A549 (cell line): ENCODE measurements around the gene SORT1. TPM values are rescaled to one million over a fixed set of nuclear protein-coding genes. Genes with fewer than 3 reads are reported as not detected.

Experiments
- ATAC-seq, 2 experiments: fragments of 200-7000 bp in 1 of 2; fragments of >200 bp in 1 of 2; cut with Nextera tagmentation in 1 of 2; cut with Tn5 transposase in 1 of 2; 3 replicates each; pipeline versions ENCODE4 v1.8.0 to v1.9.1; 2018 to 2020; ENCODE audit warnings: mild to moderate bottlenecking in 1 of 2, moderate library complexity in 1 of 2
- CTCF ChIA-PET: fragments of 300-600 bp; sonication (Branson Sonifier 250); formaldehyde crosslinking; extraction: SDS; loops from one replicate; lab custom pipeline; 2021; ENCODE audit warnings: antibody characterized with exemption, inconsistent platforms; lab: Yijun Ruan, JAX
- POLR2A ChIA-PET: fragments of 350-600 bp; formaldehyde crosslinking; extraction: SDS; loops from one replicate; lab custom pipeline; 2021; ENCODE audit warnings: antibody characterized with exemption, inconsistent platforms; lab: Yijun Ruan, JAX
- DNase-seq, 2 experiments: peaks; one replicate each; pipeline versions ENCODE4 v3.0.0 to v3.0.0-alpha.2; 2011 to 2016; ENCODE audit warnings: low read depth in 1 of 2, low spot score in 1 of 2
- FAIRE-seq: peaks from 2 replicates; lab custom pipeline; 2011; peaks lifted over from hg19 to GRCh38; lab: Jason Lieb, UNC
- H3K27ac ChIP-seq, 2 experiments: fragments of >200 bp; sonication (Bioruptor Twin); formaldehyde crosslinking; 3 replicates each; pipeline ENCODE4 v1.5.1; 2016 to 2017
- H3K4me1 ChIP-seq: fragments of >200 bp; sonication (Bioruptor Twin); formaldehyde crosslinking; 3 replicates; pipeline ENCODE4 v1.6.1; 2016
- H3K4me2 ChIP-seq: fragments of >200 bp; sonication (Bioruptor Twin); formaldehyde crosslinking; 3 replicates; pipeline ENCODE4 v1.6.1; 2016
- H3K4me3 ChIP-seq: fragments of >200 bp; sonication (Bioruptor Twin); formaldehyde crosslinking; 3 replicates; pipeline ENCODE4 v1.5.1; 2016
- H3K9me3 ChIP-seq: fragments of >200 bp; sonication (Bioruptor Twin); formaldehyde crosslinking; 3 replicates; pipeline ENCODE4 v1.6.1; 2016
- BCL3 ChIP-seq: fragments of >200 bp; sonication (Bioruptor Twin); formaldehyde crosslinking; IDR thresholded peaks from 3 replicates; pipeline ENCODE4 v1.6.1; 2016
- CBX2 ChIP-seq: fragments of 200-600 bp; sonication (generic); IDR thresholded peaks from 2 replicates; pipeline ENCODE4 v1.6.1; 2016; ENCODE audit warnings: low read depth, mild to moderate bottlenecking, borderline replicate concordance
- CBX8 ChIP-seq: fragments of 200-600 bp; sonication (generic); IDR thresholded peaks from 2 replicates; pipeline ENCODE4 v1.6.1; 2016
- CEBPB ChIP-seq, 2 experiments: fragments of >200 bp in 1 of 2; sonication (Bioruptor Twin) in 1 of 2; formaldehyde crosslinking in 1 of 2; IDR thresholded peaks; 2 replicates each; pipeline ENCODE4 v1.6.1; 2012 to 2016
- E2F6 ChIP-seq: IDR thresholded peaks from 2 replicates; pipeline ENCODE4 v1.6.1; 2012; ENCODE audit warnings: low read depth, borderline replicate concordance
- EHF ChIP-seq: fragments of 250-450 bp; sonication (Bioruptor Pico); IDR thresholded peaks from 2 replicates; pipeline ENCODE4 v1.5.0; 2020; ENCODE audit warnings: mild to moderate bottlenecking
- EHMT2 ChIP-seq: fragments of 200-600 bp; sonication (generic); IDR thresholded peaks from 2 replicates; pipeline ENCODE4 v1.6.1; 2016; ENCODE audit warnings: antibody characterized with exemption, low read depth, mild to moderate bottlenecking, moderate library complexity
- FOXS1 ChIP-seq: fragments of 250-450 bp; sonication (Bioruptor Pico); IDR thresholded peaks from 2 replicates; pipeline ENCODE4 v1.5.0; 2020; ENCODE audit warnings: mild to moderate bottlenecking, moderate library complexity
- HDAC2 ChIP-seq: fragments of 200-600 bp; sonication (generic); IDR thresholded peaks from 2 replicates; pipeline ENCODE4 v1.6.1; 2016
- HOXB5 ChIP-seq: fragments of 250-450 bp; sonication (Bioruptor Pico); IDR thresholded peaks from 2 replicates; pipeline ENCODE4 v1.5.0; 2020; ENCODE audit warnings: mild to moderate bottlenecking, moderate library complexity
- JUN ChIP-seq, 2 experiments: fragments of >200 bp; sonication (Bioruptor Twin); formaldehyde crosslinking; IDR thresholded peaks; 2 replicates in 1 of 2; 3 replicates in 1 of 2; pipeline ENCODE4 v1.6.1; 2016 to 2017
- KDM5A ChIP-seq: fragments of 200-600 bp; sonication (generic); IDR thresholded peaks from 2 replicates; pipeline ENCODE4 v1.6.1; 2016; ENCODE audit warnings: antibody characterized with exemption, mild to moderate bottlenecking
- MAFK ChIP-seq: fragments of 450-650 bp; IDR thresholded peaks from 2 replicates; pipeline ENCODE4 v1.6.1; 2014; ENCODE audit not compliant: partially characterized antibody
- MAX ChIP-seq: IDR thresholded peaks from 2 replicates; pipeline ENCODE4 v1.6.1; 2012
- NFE2L2 ChIP-seq: fragments of 150-350 bp; conservative IDR thresholded peaks from 2 replicates; pipeline ENCODE4 v1.6.1; 2014; ENCODE audit warnings: low read length
- NPAS2 ChIP-seq: fragments of 250-450 bp; sonication (Bioruptor Pico); IDR thresholded peaks from 2 replicates; pipeline ENCODE4 v1.8.0; 2022; ENCODE audit warnings: mild to moderate bottlenecking, moderate library complexity, borderline replicate concordance
- PHF8 ChIP-seq: fragments of 200-600 bp; sonication (generic); IDR thresholded peaks from 2 replicates; pipeline ENCODE4 v1.6.1; 2016; ENCODE audit warnings: low read depth, mild to moderate bottlenecking, antibody characterized with exemption, moderate library complexity, borderline replicate concordance
- POLR2AphosphoS2 ChIP-seq: conservative IDR thresholded peaks from 2 replicates; pipeline ENCODE4 v1.6.1; 2012; ENCODE audit warnings: low read length, improper control_type of control experiment, inconsistent platforms
- RAD21 ChIP-seq, 2 experiments: fragments of >200 bp in 1 of 2; sonication (Bioruptor Twin) in 1 of 2; formaldehyde crosslinking in 1 of 2; IDR thresholded peaks in 1 of 2; conservative IDR thresholded peaks in 1 of 2; 2 replicates in 1 of 2; 3 replicates in 1 of 2; pipeline ENCODE4 v1.6.1; 2012 to 2018; ENCODE audit warnings: inconsistent platforms in 1 of 2
- RARB ChIP-seq: fragments of 250-450 bp; sonication (Bioruptor Pico); IDR thresholded peaks from 2 replicates; pipeline ENCODE4 v1.8.0; 2021; ENCODE audit warnings: mild to moderate bottlenecking, moderate library complexity
- RCOR1 ChIP-seq: fragments of 150-350 bp; IDR thresholded peaks from 2 replicates; pipeline ENCODE4 v1.6.1; 2014; ENCODE audit warnings: antibody characterized with exemption, low read length, low read depth
- RFX5 ChIP-seq: fragments of 450-650 bp; IDR thresholded peaks from 2 replicates; pipeline ENCODE4 v1.7.1; 2014; ENCODE audit warnings: antibody characterized with exemption, mild to moderate bottlenecking, moderate library complexity
- RNF2 ChIP-seq: fragments of 200-600 bp; sonication (generic); IDR thresholded peaks from 2 replicates; pipeline ENCODE4 v1.6.1; 2016; ENCODE audit warnings: low read depth, mild to moderate bottlenecking, antibody characterized with exemption, moderate library complexity, borderline replicate concordance
- SMC3 ChIP-seq: fragments of >200 bp; sonication (Bioruptor Twin); formaldehyde crosslinking; IDR thresholded peaks from 3 replicates; pipeline ENCODE4 v1.6.1; 2018; ENCODE audit warnings: inconsistent platforms
- SREBF2 ChIP-seq: fragments of 450-650 bp; IDR thresholded peaks from 2 replicates; pipeline ENCODE4 v1.6.1; 2014; ENCODE audit warnings: mild to moderate bottlenecking, moderate library complexity
- TFCP2L1 ChIP-seq: fragments of 250-450 bp; sonication (Bioruptor Pico); IDR thresholded peaks from 2 replicates; pipeline ENCODE4 v1.5.0; 2021; ENCODE audit warnings: mild to moderate bottlenecking
- TP53 ChIP-seq: fragments of 250-450 bp; sonication (Bioruptor Pico); IDR thresholded peaks from 2 replicates; pipeline ENCODE4 v1.5.0; 2021; ENCODE audit warnings: mild to moderate bottlenecking, moderate library complexity
- ZC3H11A ChIP-seq: fragments of 450-650 bp; IDR thresholded peaks from 2 replicates; pipeline ENCODE4 v1.6.1; 2014; ENCODE audit warnings: antibody characterized with exemption, mild to moderate bottlenecking
- ZFP36 ChIP-seq: fragments of 450-650 bp; IDR thresholded peaks from 2 replicates; pipeline ENCODE4 v1.6.1; 2014; ENCODE audit warnings: borderline replicate concordance; ENCODE audit not compliant: partially characterized antibody
- ZNF302 ChIP-seq: fragments of 250-450 bp; sonication (Bioruptor Pico); IDR thresholded peaks from 2 replicates; pipeline ENCODE4 v1.9.0; 2021; ENCODE audit warnings: inconsistent platforms, mild to moderate bottlenecking, moderate library complexity
- ZSCAN20 ChIP-seq: fragments of 250-450 bp; sonication (Bioruptor Pico); IDR thresholded peaks from 2 replicates; pipeline ENCODE4 v1.8.0; 2022; ENCODE audit warnings: mild to moderate bottlenecking, moderate library complexity
- whole genome bisulfite sequencing: methylation state at CpG from one replicate; pipeline ENCODE4 v1.1.6; 2017; ENCODE audit errors: missing lambda C conversion rate; 5-methylcytosine and 5-hydroxymethylcytosine counted together
- polyA plus RNA-seq, 4 experiments: library from polyadenylated mRNA; depleted of rRNA in 3 of 4; stranded (reverse); fragments of >200 nt; fragmentation: RNase III in 1 of 4; extraction: RNeasy Plus Mini Kit Qiagen cat#74134 plus additional on column Dnase treatment in 1 of 4; gene quantifications; 2 replicates in 3 of 4; 3 replicates in 1 of 4; pipeline ENCODE4 v1.2.3, GENCODE V29; 2011 to 2017
- TF ChIP-seq, protein P1 (sequence below): fragments of >200 bp; sonication (Bioruptor Twin); formaldehyde crosslinking; IDR thresholded peaks from 3 replicates; pipeline ENCODE4 v1.5.1; 2016
- TF ChIP-seq, protein P2 (sequence below): fragments of 150-350 bp; IDR thresholded peaks from 2 replicates; pipeline ENCODE4 v1.6.1; 2014; ENCODE audit warnings: low read depth, mild to moderate bottlenecking, low read length

Gene SORT1
- polyA plus RNA-seq, 2 of the 4 experiments (the other 2 are of a cell fraction): 6.0 to 14.7 TPM

GRCh38 chr1:109263597-109264378 is 133.9 kb downstream of the SORT1 start (continued):
- no peak for TF ChIP-seq EHMT2
- TF ChIP-seq SMC3: peak; percentile 96
- TF ChIP-seq MAFK: no peak
- TF ChIP-seq TFCP2L1 (CRISPR knock-in tag): no peak
- TF ChIP-seq RCOR1: no peak
- TF ChIP-seq ZC3H11A: no peak
- no peak for TF ChIP-seq TP53 (CRISPR knock-in tag)
- TF ChIP-seq BCL3: no peak
- peak; percentile 89 to 94 for TF ChIP-seq RAD21 (conservative IDR thresholded peaks at IDR 0.05 in 1 of 2, IDR thresholded peaks at IDR 0.05 in 1 of 2)
- no peak for TF ChIP-seq KDM5A
- TF ChIP-seq RFX5: no peak
- no peak for TF ChIP-seq POLR2AphosphoS2
- TF ChIP-seq, protein P1, sequence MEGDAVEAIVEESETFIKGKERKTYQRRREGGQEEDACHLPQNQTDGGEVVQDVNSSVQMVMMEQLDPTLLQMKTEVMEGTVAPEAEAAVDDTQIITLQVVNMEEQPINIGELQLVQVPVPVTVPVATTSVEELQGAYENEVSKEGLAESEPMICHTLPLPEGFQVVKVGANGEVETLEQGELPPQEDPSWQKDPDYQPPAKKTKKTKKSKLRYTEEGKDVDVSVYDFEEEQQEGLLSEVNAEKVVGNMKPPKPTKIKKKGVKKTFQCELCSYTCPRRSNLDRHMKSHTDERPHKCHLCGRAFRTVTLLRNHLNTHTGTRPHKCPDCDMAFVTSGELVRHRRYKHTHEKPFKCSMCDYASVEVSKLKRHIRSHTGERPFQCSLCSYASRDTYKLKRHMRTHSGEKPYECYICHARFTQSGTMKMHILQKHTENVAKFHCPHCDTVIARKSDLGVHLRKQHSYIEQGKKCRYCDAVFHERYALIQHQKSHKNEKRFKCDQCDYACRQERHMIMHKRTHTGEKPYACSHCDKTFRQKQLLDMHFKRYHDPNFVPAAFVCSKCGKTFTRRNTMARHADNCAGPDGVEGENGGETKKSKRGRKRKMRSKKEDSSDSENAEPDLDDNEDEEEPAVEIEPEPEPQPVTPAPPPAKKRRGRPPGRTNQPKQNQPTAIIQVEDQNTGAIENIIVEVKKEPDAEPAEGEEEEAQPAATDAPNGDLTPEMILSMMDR: peak; percentile 89
- TF ChIP-seq PHF8: no peak
- no peak for TF ChIP-seq HDAC2
- TF ChIP-seq ZNF302: no peak
- TF ChIP-seq E2F6: peak; percentile 73; the same call in 1 of the 2 replicates
- TF ChIP-seq ZSCAN20 (CRISPR knock-in tag): no peak
- no peak for TF ChIP-seq CEBPB (IDR thresholded peaks at IDR 0.05)
- TF ChIP-seq RARB: no peak
- TF ChIP-seq EHF: no peak

DNA sequence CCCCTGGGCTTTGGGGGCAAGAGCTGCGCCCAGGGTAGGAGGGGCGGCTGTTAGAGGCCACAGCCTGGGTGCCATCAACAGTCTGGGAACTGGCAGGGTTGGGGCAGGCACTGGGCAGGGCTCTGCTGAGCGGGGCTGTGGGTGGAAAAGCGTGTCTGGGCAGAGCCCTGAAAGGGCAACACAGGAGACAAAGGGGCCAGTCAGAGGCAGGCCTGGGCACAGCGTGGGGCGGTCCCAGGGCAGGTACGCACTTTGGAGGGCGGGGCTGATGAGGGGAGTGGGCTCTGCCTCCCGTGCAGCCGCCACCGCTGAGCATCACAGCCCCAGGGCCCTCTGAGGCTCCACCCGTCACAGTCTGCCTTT is 134.5 kb downstream of the SORT1 start:
- H3K9me3 ChIP-seq: no peaks in the 10 kb centered on the region
- peak overlapping the region in 1 of 2 experiments; percentile 57; a peak in 2 of 6 replicates for H3K27ac ChIP-seq
- H3K4me2 ChIP-seq: no peak overlapping the region
- TF ChIP-seq, protein P2, sequence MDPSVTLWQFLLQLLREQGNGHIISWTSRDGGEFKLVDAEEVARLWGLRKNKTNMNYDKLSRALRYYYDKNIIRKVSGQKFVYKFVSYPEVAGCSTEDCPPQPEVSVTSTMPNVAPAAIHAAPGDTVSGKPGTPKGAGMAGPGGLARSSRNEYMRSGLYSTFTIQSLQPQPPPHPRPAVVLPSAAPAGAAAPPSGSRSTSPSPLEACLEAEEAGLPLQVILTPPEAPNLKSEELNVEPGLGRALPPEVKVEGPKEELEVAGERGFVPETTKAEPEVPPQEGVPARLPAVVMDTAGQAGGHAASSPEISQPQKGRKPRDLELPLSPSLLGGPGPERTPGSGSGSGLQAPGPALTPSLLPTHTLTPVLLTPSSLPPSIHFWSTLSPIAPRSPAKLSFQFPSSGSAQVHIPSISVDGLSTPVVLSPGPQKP: no peak
- no peak for TF ChIP-seq RNF2
- TF ChIP-seq SREBF2: no peak
- TF ChIP-seq ZC3H11A: no peak
- no peak for TF ChIP-seq EHF
- TF ChIP-seq NFE2L2: no peak
- no peak for TF ChIP-seq ZFP36
- TF ChIP-seq KDM5A: no peak
- TF ChIP-seq NPAS2 (CRISPR knock-in tag): no peak
- TF ChIP-seq CBX8: no peak
- TF ChIP-seq RARB: no peak
- TF ChIP-seq JUN (IDR thresholded peaks at IDR 0.05): no peak
- no peak for TF ChIP-seq CEBPB (IDR thresholded peaks at IDR 0.05)
- TF ChIP-seq HOXB5 (CRISPR knock-in tag): no peak
- TF ChIP-seq RFX5: no peak
- no peak for TF ChIP-seq CBX2
- TF ChIP-seq FOXS1 (CRISPR knock-in tag): no peak
- TF ChIP-seq MAX: no peak
- no peak for TF ChIP-seq POLR2AphosphoS2
- TF ChIP-seq SMC3: no peak
- H3K4me1 ChIP-seq: no peaks in the 10 kb centered on the region; the same call in 2 of the 3 replicates
- no peak for FAIRE-seq
- ATAC-seq: peak; percentile 11 to 21; a peak in 4 of 6 replicates
- CTCF ChIA-PET: interaction anchor here (0.6 to 4.1 kb wide), 20 partner anchors 10 to 269 kb away, joined by 3 to 69 read pairs (median 4); partner anchors contain the start of genes CELSR2, PSRC1, SARS1 and SORT1
- POLR2A ChIA-PET: no interaction called here
- H3K4me3 ChIP-seq: no peak overlapping the region
- WGBS: 90% methylated on average over 2 of the region's 12 CpGs
- DNase-seq: no peak
